GM21367 (cell line): Measurements from ENCODE around the gene PLCL1.

ENCODE experiments used
- ATAC-seq: cut with Tn5 transposase; IDR thresholded peaks from one replicate; pipeline ENCODE4 v1.9.1; 2021; ENCODE audit not compliant: unreplicated experiment

PLCL1 gene

DNA sequence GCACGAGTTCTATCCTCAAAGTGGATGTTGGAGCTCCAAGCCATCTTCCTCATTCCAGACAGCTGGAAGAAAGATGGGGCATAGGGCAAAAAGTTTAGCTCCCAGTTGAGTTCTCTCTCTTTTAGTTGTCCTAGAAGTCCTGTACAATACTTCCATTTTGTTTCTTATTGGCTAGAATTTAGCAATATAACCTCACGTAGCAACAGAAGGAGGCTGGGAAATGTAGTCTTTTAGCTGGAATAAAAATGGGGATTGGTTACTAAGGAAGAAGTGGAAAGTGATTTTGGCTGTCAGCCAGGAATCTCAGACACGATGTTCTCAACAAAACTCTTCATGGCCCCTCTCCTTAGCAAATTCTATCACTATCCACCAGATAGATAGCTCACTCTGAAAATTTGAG, 79.9 kb downstream of the PLCL1 start:
- ATAC-seq: no peak

DNA sequence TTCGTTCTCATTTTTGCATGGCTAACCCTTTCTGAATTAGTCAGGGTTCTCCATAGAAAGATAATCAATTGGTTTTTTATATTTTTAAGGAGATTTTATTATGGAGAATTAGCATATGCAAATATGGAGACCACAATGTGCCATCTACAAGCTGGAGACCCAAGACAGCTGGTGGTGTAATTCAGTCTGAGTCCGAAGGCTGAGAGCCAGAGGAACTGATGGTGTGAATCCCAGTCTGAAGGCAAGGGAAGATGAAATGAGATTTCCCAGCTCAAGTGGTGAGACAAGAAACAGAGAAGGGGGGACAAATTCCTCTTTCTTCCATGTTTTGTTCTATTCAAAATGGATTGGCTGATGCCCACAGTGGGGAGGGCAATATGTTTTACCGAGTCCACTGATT, 80.7 kb downstream of the PLCL1 start:
- ATAC-seq: no peak

DNA sequence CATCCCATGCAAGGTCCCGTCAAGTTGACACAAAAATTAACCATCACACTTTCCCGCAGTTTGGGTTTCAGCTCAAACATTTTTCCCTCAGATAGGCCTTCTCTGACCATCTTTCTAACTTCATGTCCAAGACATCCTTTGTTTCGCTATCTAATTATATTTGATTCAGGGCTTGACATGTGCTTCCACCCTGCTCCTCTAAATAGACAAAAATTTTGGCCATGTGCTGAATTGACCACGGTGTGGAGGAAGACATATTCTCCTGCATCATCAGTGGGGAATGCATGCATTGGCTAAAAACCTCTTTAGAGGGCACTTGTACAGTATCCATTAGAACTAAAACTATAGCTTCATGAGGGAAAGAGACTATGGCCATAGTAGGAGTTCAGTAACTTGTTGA, 81.2 kb downstream of the PLCL1 start:
- no peak for ATAC-seq

DNA sequence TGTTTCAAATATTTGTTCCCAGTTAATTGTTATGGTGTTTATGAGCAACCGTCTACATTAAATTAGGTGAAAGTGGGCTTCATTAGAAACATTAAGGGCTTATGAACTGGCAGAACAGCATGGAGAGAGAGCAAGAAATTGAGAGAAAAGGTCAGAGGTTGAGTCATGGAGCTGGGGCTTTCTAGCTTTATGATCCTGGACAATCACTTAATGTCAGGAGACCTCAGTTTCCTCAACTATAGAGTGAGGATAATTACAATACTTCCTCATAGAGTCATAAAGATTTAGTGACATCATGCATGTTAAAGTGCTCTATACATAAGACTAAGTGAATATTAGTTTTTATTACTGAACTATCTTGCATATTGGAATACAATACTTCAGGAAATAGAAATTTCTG, 83.9 kb downstream of the PLCL1 start:
- no peak for ATAC-seq

DNA sequence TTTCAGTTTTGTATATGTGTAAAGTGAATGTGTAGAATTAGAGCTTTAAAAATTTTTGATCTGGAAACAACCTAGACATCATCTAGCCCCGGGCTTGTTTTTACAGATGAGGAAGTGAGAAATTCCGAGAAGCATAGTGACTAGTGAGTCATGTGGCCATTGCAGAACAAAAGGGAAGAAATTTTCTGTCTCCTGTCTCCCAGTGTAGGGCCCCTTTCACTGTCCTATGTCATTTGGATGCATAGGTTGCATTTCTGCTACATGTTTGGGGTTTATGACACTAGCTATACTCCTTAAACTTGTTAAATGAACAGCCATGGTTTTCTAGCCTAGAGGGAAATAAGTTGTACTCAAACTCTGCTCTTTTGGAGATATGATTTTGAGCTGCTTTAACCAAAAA, 84.6 kb downstream of the PLCL1 start:
- ATAC-seq: peak; percentile 99

DNA sequence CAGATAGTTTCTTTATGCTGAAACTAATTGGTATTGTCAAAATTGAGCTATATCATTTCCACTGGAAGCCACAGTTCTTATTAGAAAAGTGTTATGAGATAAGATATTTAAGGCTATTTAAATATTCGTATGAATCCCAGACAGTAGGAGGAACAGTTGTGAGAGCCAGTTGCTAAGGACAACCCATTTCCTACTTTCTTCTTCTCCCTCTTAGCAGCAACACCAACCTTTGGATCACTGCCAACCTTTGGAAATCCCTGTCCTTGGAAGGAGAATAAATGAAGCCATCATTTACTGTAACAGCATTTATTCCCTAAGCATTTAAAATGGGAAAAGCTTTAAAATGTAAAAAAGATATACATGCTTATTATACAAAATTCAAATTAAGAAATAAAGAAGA, 85.8 kb downstream of the PLCL1 start:
- ATAC-seq: no peak

DNA sequence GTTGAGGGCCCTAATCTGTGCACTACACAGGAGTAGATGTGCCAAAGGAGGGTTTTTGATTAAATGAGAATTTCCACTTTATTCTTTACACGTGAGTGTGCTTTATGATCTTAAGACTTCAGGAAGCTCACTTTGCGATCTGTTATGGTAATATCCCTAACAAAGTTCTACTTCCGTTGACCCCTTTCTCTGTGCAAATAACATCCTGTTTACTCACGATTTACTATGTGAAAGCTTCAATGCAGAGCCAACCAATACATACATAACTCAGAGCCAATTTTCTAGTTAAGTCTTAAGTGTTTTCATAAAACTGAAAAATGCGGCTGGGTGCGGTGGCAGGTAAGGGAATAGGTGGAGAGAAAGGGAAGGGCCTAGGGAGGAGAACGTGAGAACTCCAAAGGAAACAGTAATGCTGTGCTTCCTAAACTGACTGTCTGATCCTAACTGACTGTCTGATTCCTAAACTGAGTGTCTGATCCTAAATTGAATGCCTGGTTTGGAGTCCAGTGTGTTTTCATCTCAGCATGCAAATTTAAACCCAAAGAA, 87.6 kb downstream of the PLCL1 start:
- no peak for ATAC-seq

DNA sequence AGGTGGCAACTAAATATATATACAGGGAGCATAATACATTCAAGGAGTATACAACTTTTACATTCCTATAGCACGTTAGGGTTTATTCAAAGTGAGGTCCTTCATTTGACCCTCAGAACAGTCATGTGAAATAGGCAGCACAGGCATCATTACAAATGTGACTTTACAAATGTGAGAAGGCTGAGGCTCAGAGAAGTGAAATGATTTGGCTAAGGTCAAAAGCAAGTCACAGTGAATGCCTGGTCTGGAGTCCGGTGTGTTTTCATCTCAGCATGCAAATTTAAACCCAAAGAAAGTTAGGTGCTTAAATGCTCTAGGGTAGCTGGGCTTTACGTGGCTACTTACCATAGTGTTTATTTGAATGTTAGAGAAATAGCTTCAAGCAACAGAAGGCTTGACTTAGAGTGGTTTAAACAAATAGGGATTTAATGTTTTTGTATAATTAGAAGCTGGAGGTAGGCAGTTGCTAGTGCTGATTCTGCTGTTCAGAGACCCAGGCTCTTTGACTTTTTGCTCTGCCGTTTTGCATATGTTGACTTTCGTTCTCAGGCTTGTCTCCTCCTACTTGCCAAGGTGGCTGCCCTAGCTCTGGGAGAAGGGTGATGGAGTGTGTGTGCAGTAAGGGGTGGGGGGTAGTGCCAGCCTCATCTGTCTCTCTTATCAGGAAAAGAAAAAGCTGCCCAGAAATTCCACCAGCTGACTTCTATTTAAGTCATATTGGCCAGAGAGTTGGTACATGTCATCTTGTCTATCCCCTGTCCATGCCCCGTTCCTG, 89.2 kb downstream of the PLCL1 start:
- no peak for ATAC-seq

DNA sequence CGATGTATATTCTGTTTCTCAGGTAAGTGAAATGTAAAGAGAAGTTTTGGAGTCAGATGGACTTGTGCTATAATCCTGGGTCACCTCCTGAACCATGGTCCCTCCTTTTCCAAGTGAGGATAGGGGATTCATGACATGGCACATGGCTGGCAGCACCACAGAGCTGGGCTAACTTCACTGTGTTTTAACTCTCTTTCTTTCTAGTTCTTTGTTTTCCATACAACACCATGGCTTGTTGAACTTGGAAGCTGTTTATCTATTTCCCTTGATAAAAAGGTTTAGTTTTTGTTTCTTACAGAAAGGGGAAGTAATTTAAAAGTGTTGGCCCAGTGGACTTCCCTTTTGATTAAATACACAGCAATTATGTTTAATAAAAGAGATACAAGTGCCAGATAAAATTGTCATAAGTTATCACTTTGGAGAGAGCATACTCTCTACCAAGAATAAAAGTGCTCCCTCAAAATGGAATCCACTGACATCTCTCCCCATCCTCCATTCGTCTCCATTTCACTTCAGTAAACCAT, 90.4 kb downstream of the PLCL1 start:
- no peak for ATAC-seq

DNA sequence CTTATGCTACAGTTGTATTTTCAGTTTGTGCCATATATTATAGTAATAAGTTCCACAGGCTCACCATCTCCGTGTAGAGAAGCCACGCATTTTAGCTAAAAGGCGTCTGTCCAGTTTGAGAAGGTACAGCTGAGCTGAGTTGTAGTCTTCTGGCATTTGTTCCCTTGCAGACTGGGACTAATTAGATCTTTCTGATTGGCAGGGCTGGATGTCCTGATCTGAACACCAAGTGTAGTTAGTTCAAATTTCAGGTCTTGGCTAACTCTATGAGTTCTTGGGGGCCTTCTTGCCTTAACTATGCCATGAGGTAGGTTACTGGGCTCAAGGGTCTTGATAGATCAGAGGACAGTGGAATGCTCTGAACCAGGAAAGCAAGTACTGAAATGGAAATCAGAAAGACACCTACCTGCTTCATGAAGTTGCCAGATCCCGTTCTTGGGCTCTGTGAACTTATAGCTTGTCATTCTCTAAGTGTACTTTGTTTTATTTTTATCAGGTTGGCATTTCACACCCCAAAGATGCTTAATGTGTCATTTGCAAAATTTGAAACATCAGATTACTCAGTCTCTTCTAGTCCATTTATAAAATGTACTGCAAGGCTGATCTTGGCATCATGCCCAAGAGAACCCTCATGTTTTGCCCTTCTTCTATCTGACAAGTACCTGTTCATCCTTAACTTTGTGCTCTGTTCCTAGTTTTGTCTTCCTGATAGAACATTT, 93.7 kb downstream of the PLCL1 start:
- ATAC-seq: no peak

DNA sequence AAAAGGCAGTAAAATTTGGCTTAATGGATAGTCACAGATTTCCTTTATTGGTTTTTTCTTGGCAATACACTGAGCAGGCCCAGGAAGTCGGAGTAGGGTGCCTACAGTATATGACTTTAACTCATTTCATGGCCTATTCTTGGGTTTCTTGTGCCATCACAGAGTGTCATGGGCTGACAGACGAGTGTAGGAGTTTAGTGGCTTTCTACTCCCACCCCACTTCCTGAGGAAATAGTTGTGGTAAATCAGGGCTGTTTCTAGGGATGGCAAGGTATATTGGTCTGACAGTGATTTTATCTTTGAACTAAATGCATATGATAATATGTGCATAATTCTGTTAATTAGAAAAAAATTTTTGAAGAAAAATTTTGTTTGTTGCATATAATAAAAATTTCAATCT, 100.1 kb downstream of the PLCL1 start:
- ATAC-seq: no peak

DNA sequence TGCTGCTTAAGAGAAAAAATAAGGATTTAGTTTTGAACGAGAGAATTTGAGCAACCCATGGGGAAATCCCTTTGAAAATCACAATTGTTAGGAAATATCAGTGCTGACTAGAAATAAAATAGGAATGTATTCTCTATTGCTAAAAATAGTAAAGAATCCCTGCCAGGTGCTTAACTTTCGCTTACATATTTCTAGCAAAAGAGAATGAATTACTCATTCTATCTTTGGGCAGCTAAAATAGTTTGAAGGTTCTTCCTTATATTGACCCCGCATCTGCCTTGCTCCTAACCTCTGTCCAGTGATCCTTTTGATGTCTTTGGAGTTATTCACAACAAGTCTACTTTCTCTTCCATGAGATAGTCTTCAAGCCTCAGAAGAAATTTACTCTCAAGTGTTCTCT, 103.8 kb downstream of the PLCL1 start:
- ATAC-seq: no peak

DNA sequence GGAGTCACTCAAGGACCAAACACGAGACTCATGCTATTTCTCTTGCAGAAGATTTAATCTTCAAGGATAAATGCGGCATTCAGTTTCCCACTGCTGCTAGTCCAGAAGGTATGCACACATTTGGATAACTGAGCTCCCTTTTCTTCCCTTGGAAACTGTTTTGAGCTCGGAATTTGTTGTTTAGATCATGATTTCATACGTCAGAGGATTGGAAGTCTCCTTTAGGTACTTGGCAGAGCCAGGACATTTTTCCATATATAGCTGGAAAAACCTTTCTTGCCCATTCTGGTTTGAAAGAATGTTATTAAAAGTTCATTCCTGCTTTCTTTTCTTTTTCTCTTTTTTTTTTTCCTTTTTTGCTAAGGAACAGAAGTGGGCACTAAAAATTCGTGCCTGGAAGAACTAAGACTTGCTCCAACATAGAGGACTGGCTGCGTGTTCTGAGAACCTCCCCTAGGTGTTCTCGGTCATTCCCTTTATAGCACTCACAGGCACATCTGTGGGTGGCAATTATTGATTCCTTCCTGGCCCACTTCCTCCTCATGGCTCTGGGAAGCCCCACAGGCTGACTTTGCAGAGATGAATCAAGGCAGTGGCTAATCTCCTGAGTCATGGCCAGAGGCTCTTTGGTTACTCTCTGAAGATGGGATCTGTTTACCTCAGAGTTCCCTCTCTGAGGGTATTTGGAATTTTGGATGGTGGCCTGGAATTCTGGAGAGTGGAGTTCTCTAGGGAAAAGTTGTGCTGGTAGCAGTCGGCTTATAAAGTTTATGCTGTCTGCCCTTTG, 104.8 kb downstream of the PLCL1 start:
- ATAC-seq: no peak

DNA sequence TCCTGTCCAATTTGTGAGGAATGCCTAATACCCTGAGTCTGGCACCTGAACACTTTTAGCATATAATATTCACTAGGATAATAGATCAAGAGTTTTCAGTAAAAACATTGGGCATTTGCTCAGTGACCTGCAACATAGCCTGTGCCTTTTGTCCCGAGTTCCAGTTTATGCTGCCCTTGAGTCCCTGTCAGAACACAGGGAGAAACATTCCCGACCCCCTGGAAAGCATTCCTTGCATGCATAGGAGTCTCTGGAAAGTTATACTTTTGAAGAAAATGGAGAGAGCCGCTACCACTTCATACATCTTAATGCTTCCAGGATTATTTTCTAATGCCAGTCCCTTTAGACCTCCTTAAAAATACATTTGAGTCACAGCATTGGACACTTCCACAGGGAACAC, 107.3 kb downstream of the PLCL1 start:
- no peak for ATAC-seq

DNA sequence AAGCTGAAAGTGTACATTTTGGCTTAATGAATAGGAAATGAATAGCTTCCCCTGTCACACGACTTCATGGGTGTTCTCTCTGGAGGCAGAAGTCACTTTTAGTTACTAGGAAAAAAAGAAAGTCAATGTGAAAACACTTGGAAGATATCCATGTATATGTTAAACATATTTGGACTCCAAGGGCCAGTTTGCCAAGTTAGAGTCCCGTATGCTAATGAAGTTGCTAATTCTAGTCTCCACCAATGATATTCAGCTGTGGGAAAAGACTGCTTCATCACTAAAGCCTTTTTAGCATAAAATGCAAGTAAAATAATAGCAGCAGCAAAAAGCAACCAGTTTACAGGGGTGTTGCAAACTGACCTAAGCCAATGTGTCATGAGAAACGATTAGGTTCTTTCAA, 108.7 kb downstream of the PLCL1 start:
- no peak for ATAC-seq

DNA sequence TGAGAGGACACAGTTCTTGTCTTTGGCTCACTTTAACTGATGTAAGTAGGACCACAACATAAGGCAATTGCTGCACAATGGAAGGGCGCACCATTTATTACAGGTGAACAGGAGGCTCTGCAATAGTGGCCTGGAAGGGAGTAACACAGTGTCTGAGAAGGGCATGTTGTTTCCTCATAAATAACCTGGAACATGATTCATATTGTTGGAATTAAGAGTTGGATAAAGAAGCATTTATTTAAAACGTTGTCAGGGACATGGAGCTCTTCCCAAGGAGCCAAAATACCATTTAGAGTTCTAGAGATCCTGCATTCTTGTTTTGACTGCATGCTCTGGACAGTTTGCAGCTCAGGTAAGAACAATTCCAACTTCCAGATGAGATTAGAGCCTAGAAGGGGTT, 110.4 kb downstream of the PLCL1 start:
- ATAC-seq: no peak

DNA sequence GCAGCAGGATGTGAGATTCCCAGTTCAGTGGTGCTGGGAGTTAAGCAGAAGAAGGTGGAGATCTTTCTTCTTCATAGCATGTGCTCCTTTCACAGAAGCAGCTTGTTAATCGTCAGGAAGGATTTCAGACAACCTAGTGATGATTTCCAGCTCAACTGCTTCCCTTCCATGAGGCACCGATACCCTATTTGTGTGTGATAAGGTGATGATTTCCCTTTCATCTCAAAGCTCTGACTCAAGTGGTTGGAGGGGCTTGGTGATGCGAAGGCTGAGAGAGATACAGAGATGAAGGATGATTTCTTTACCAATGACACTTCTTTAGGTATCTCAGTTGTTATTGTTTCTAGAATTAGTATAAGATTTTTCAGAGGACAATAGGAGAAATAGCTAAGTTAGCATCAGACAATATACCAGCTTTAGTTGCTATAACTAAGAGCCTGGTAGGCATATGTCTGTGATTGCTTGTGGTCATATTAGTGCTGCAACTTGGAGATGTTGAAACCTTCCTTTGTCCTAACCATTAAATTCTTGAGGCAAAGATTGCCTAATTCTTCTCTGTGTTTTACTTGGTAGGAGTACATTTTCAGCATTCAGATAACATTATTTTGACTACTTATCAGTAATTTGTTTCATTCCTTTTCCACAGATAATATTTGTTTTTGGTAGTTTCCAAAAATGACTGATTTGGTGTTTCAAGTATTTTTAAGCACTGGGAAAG, 111.3 kb downstream of the PLCL1 start:
- ATAC-seq: no peak

DNA sequence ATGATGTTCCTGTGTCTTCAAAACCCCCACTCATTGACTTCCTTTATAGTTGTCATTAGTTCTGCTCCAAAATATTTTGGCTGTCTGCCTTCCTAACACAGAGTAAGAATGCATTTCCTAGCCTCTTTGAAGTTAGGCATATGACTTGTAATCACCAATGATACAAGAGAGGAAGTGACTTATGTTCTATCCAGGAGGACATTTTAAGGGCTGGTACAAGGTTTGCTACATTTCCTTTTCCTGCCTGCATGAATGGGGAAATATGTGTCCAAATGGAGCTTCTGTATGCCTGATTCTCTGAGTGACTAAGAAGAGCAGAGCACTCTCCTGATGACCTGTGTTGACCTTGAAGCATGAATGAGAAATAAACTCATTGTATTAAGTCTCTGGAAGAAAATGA, 115.1 kb downstream of the PLCL1 start:
- no peak for ATAC-seq

DNA sequence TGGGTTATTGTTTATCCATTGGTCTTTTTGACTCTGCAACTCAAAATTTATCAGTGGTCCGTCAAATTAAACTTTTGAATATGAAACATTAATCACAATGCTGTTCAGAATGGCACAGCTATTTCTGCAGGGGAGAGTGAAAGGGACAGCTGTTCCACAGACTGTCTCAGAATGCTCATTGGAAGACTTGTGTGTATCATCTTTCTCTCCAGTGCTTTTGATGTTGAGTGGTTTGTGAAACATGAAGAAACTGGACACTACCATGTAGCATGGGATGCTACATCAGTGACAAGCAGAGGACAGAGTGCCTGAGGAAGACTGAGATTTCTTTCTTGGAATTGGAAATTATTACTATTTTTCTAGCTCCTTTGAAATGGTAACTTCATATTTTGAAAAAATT, 115.7 kb downstream of the PLCL1 start:
- ATAC-seq: no peak

DNA sequence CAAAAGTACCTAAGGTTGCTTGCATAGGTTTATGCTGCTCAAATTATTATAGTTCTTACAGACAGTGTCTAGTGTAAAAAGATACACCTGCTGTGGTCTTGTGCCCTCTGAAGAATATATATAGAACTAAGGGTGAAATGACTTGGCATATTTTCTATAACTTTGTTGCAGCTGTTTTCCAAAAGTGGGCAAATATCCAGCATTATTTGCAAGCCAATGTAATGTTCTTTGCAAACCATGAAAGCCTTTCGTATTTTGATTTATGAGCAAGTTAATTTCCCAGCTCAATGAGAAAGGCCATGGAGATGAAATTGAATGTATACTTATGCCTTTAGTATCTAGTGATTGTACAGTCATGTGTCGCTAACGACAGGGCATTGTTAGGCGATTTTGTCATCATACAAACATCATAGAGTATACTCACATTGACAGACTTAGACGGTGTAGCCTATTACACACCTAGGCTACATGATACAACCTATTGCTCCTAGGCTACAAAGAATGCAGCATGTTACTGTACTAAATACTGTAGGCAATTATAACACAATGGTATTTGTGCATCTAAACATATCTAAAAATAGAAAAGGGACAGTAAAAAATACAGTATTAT, 116.3 kb downstream of the PLCL1 start:
- ATAC-seq: no peak
